A549 (cell line): ENCODE data around the gene THADA. TPM values are rescaled to one million over a fixed set of nuclear protein-coding genes. Genes with fewer than 3 reads are reported as not detected.
"Not testable (repeated sequence)": the region's sequence is repeated elsewhere in the genome, so short reads cannot be mapped to it uniquely, and the experiment has no call there.

Source experiments
- ATAC-seq, 2 experiments: fragments of 200-7000 bp in 1 of 2; fragments of >200 bp in 1 of 2; cut with Nextera tagmentation in 1 of 2; cut with Tn5 transposase in 1 of 2; 3 replicates each; pipeline versions ENCODE4 v1.8.0 to v1.9.1; 2018 to 2020; ENCODE audit warnings: mild to moderate bottlenecking in 1 of 2, moderate library complexity in 1 of 2
- CTCF ChIA-PET: fragments of 300-600 bp; sonication (Branson Sonifier 250); formaldehyde crosslinking; extraction: SDS; loops from one replicate; lab custom pipeline; 2021; ENCODE audit warnings: antibody characterized with exemption, inconsistent platforms; lab: Yijun Ruan, JAX
- POLR2A ChIA-PET: fragments of 350-600 bp; formaldehyde crosslinking; extraction: SDS; loops from one replicate; lab custom pipeline; 2021; ENCODE audit warnings: antibody characterized with exemption, inconsistent platforms; lab: Yijun Ruan, JAX
- DNase-seq, 2 experiments: peaks; one replicate each; pipeline versions ENCODE4 v3.0.0 to v3.0.0-alpha.2; 2011 to 2016; ENCODE audit warnings: low read depth in 1 of 2, low spot score in 1 of 2
- FAIRE-seq: peaks from 2 replicates; lab custom pipeline; 2011; peaks lifted over from hg19 to GRCh38; lab: Jason Lieb, UNC
- H3K27ac ChIP-seq, 2 experiments: fragments of >200 bp; sonication (Bioruptor Twin); formaldehyde crosslinking; 3 replicates each; pipeline ENCODE4 v1.5.1; 2016 to 2017
- H3K4me1 ChIP-seq: fragments of >200 bp; sonication (Bioruptor Twin); formaldehyde crosslinking; 3 replicates; pipeline ENCODE4 v1.6.1; 2016
- H3K4me2 ChIP-seq: fragments of >200 bp; sonication (Bioruptor Twin); formaldehyde crosslinking; 3 replicates; pipeline ENCODE4 v1.6.1; 2016
- H3K4me3 ChIP-seq: fragments of >200 bp; sonication (Bioruptor Twin); formaldehyde crosslinking; 3 replicates; pipeline ENCODE4 v1.5.1; 2016
- H3K9me3 ChIP-seq: fragments of >200 bp; sonication (Bioruptor Twin); formaldehyde crosslinking; 3 replicates; pipeline ENCODE4 v1.6.1; 2016
- BCL3 ChIP-seq: fragments of >200 bp; sonication (Bioruptor Twin); formaldehyde crosslinking; IDR thresholded peaks from 3 replicates; pipeline ENCODE4 v1.6.1; 2016
- CEBPB ChIP-seq, 2 experiments: fragments of >200 bp in 1 of 2; sonication (Bioruptor Twin) in 1 of 2; formaldehyde crosslinking in 1 of 2; IDR thresholded peaks; 2 replicates each; pipeline ENCODE4 v1.6.1; 2012 to 2016
- CTCF ChIP-seq: fragments of >200 bp; sonication (Bioruptor Twin); formaldehyde crosslinking; IDR thresholded peaks from 3 replicates; pipeline ENCODE4 v1.5.1; 2016
- EHF ChIP-seq: fragments of 250-450 bp; sonication (Bioruptor Pico); IDR thresholded peaks from 2 replicates; pipeline ENCODE4 v1.5.0; 2020; ENCODE audit warnings: mild to moderate bottlenecking
- ELK1 ChIP-seq: fragments of 150-350 bp; IDR thresholded peaks from 2 replicates; pipeline ENCODE4 v1.6.1; 2014; ENCODE audit warnings: low read depth, mild to moderate bottlenecking, low read length
- ESRRA ChIP-seq: fragments of 150-350 bp; IDR thresholded peaks from 2 replicates; pipeline ENCODE4 v1.6.1; 2014; ENCODE audit warnings: mild to moderate bottlenecking, low read length, borderline replicate concordance
- HDAC2 ChIP-seq: fragments of 200-600 bp; sonication (generic); IDR thresholded peaks from 2 replicates; pipeline ENCODE4 v1.6.1; 2016
- HES2 ChIP-seq: fragments of >200 bp; sonication (Bioruptor Twin); formaldehyde crosslinking; IDR thresholded peaks from 2 replicates; pipeline ENCODE4 v1.6.1; 2016
- NFE2L2 ChIP-seq: fragments of 150-350 bp; conservative IDR thresholded peaks from 2 replicates; pipeline ENCODE4 v1.6.1; 2014; ENCODE audit warnings: low read length
- POLR2A ChIP-seq: IDR thresholded peaks from 2 replicates; pipeline ENCODE4 v1.6.1; 2012; ENCODE audit warnings: mild to moderate bottlenecking, low read length
- POLR2AphosphoS2 ChIP-seq: conservative IDR thresholded peaks from 2 replicates; pipeline ENCODE4 v1.6.1; 2012; ENCODE audit warnings: low read length, improper control_type of control experiment, inconsistent platforms
- RAD21 ChIP-seq, 2 experiments: fragments of >200 bp in 1 of 2; sonication (Bioruptor Twin) in 1 of 2; formaldehyde crosslinking in 1 of 2; IDR thresholded peaks in 1 of 2; conservative IDR thresholded peaks in 1 of 2; 2 replicates in 1 of 2; 3 replicates in 1 of 2; pipeline ENCODE4 v1.6.1; 2012 to 2018; ENCODE audit warnings: inconsistent platforms in 1 of 2
- RARB ChIP-seq: fragments of 250-450 bp; sonication (Bioruptor Pico); IDR thresholded peaks from 2 replicates; pipeline ENCODE4 v1.8.0; 2021; ENCODE audit warnings: mild to moderate bottlenecking, moderate library complexity
- SMC3 ChIP-seq: fragments of >200 bp; sonication (Bioruptor Twin); formaldehyde crosslinking; IDR thresholded peaks from 3 replicates; pipeline ENCODE4 v1.6.1; 2018; ENCODE audit warnings: inconsistent platforms
- SREBF2 ChIP-seq: fragments of 450-650 bp; IDR thresholded peaks from 2 replicates; pipeline ENCODE4 v1.6.1; 2014; ENCODE audit warnings: mild to moderate bottlenecking, moderate library complexity
- TP53 ChIP-seq: fragments of 250-450 bp; sonication (Bioruptor Pico); IDR thresholded peaks from 2 replicates; pipeline ENCODE4 v1.5.0; 2021; ENCODE audit warnings: mild to moderate bottlenecking, moderate library complexity
- USF2 ChIP-seq: fragments of 450-650 bp; IDR thresholded peaks from 2 replicates; pipeline ENCODE4 v1.6.1; 2014; ENCODE audit warnings: antibody characterized with exemption
- ZNF302 ChIP-seq: fragments of 250-450 bp; sonication (Bioruptor Pico); IDR thresholded peaks from 2 replicates; pipeline ENCODE4 v1.9.0; 2021; ENCODE audit warnings: inconsistent platforms, mild to moderate bottlenecking, moderate library complexity
- WGBS: methylation state at CpG from one replicate; pipeline ENCODE4 v1.1.6; 2017; ENCODE audit errors: missing lambda C conversion rate; 5-methylcytosine and 5-hydroxymethylcytosine counted together
- polyA plus RNA-seq, 4 experiments: library from polyadenylated mRNA; depleted of rRNA in 3 of 4; stranded (reverse); fragments of >200 nt; fragmentation: RNase III in 1 of 4; extraction: RNeasy Plus Mini Kit Qiagen cat#74134 plus additional on column Dnase treatment in 1 of 4; gene quantifications; 2 replicates in 3 of 4; 3 replicates in 1 of 4; pipeline ENCODE4 v1.2.3, GENCODE V29; 2011 to 2017

The THADA gene
- polyA plus RNA-seq, 2 of the 4 experiments (the other 2 are of a cell fraction): 21.8 to 37.9 TPM

- TF ChIP-seq SREBF2 (no peak), EHF (CRISPR knock-in tag) (no peak)
These were observed 196.7 kb downstream of the THADA start (continued) for GRCh38 chr2:43399098-43399497.

GRCh38 chr2:43397821-43398220, 198.0 kb downstream of the THADA start:
- DNase-seq (no peak), FAIRE-seq (no peak), ATAC-seq (no peak)
- ChIA-PET POLR2A (no interaction called here), CTCF (no interaction called here)
- no peak overlapping the region for H3K4me3 ChIP-seq
- H3K27ac ChIP-seq: no peak overlapping the region
- H3K4me1 ChIP-seq: peaks cover 11% of the 10 kb centered on the region
- 98% methylated on average over 5 of the region's 5 CpGs for WGBS
- no peak for TF ChIP-seq RARB
- no peak for TF ChIP-seq HDAC2
- TF ChIP-seq CEBPB (IDR thresholded peaks at IDR 0.05): no peak
- TF ChIP-seq RAD21 (conservative IDR thresholded peaks at IDR 0.05 in 1 of 2, IDR thresholded peaks at IDR 0.05 in 1 of 2): no peak
- no peak for TF ChIP-seq USF2
- TF ChIP-seq POLR2AphosphoS2: no peak
- TF ChIP-seq POLR2A: no peak
- no peak for TF ChIP-seq ZNF302
- no peak for TF ChIP-seq BCL3
- TF ChIP-seq SREBF2: no peak
- no peak for TF ChIP-seq CTCF
- TF ChIP-seq NFE2L2: no peak
- TF ChIP-seq HES2: no peak
- no peak for TF ChIP-seq TP53 (CRISPR knock-in tag)
- no peak for TF ChIP-seq SMC3
- no peak for TF ChIP-seq ELK1
- no peak overlapping the region for H3K4me2 ChIP-seq
- no peaks in the 10 kb centered on the region for H3K9me3 ChIP-seq

- WGBS: 59% methylated on average over 2 of the region's 2 CpGs
- Histone ChIP-seq H3K4me1 (peaks cover 11% of the 10 kb centered on the region), H3K9me3 (no peaks in the 10 kb centered on the region), H3K27ac (no peak overlapping the region), H3K4me3 (no peak overlapping the region), H3K4me2 (no peak overlapping the region)
- ATAC-seq: no peak
- DNase-seq: no peak
- TF ChIP-seq ESRRA: no peak
- no peak for TF ChIP-seq NFE2L2
- POLR2A ChIA-PET: no interaction called here
- CTCF ChIA-PET: no interaction called here
- FAIRE-seq: no peak
These were observed 198.4 kb downstream of the THADA start for GRCh38 chr2:43397411-43397810.

GRCh38 chr2:43396344-43396743, 199.5 kb downstream of the THADA start:
- H3K4me2 ChIP-seq, CTCF ChIA-PET: not testable (repeated sequence)

More at GRCh38 chr2:43396344-43396743, 199.5 kb downstream of the THADA start:
- FAIRE-seq, ATAC-seq, POLR2A ChIA-PET, DNase-seq, H3K9me3 ChIP-seq, H3K4me3 ChIP-seq, H3K27ac ChIP-seq: not testable (repeated sequence)
- 93% methylated on average over 8 of the region's 8 CpGs for WGBS
- H3K4me1 ChIP-seq: peaks cover 18% of the 10 kb centered on the region
